ENCODE data around the gene FARP1. TPM values are rescaled to one million over a fixed set of nuclear protein-coding genes. Genes with fewer than 3 reads are reported as not detected.

The FARP1 gene
- total RNA-seq, 5 donors from 2014 or later (not counting 1 experiment from before 2014, with no cell fraction given), result 0.51 to 2.0 (median 1.0) TPM

GRCh38 chr13:98470920-98471319 lies 328.0 kb downstream of the FARP1 start:
- peaks cover 28 to 40% (median 34%) of the 10 kb centered on the region in 3 donors for H3K4me1 Mint-ChIP-seq
- CTCF ChIA-PET, result no interaction called here

GRCh38 chr13:98471934-98472333 lies 329.0 kb downstream of the FARP1 start:
- ATAC-seq (replicated peaks in 1 of 4) (no peak), DNase-seq (no peak)
- POLR2A ChIA-PET, result interaction anchor here in 1 of 2 donors (0.5 to 0.6 kb wide), 2 partner anchors 32 to 566 kb away, joined by 3 to 10 read pairs; no protein-coding TSS in a partner anchor
- Mint-ChIP-seq H3K36me3 (peaks cover 51% of the 10 kb centered on the region), H3K27ac (peak overlapping the region; percentile 68 to 87), H3K9me3 (no peaks in the 10 kb centered on the region), H3K4me3 (no peak overlapping the region), H3K4me1 (peaks cover 33 to 46% (median 42%) of the 10 kb centered on the region in 3 donors), H3K27me3 (no peaks in the 10 kb centered on the region)
- peaks cover 2 to 23% of the 10 kb centered on the region in 2 experiments for H3K4me1 ChIP-seq (ENCODE audit: control insufficient read depth in 1 of 2, extremely low read depth in 1 of 2, insufficient read depth in 2 of 2, low read length in 2 of 2)
- H3K36me3 ChIP-seq (ENCODE audit: control insufficient read depth in 2 of 2, extremely low read depth in 1 of 2, insufficient read depth in 1 of 2, low read length in 1 of 2), result peaks cover 12 to 55% of the 10 kb centered on the region in 2 donors
- H3K27me3 ChIP-seq (replicated peaks in 1 of 2; ENCODE audit: control insufficient read depth in 2 of 2, extremely low read depth in 1 of 2, insufficient read depth in 2 of 2, low read length in 1 of 2), result no peaks in the 10 kb centered on the region
- no peak overlapping the region for H3K4me3 ChIP-seq (ENCODE audit: control insufficient read depth in 1 of 2, extremely low read depth in 1 of 2, low read length in 1 of 2)
- CTCF ChIA-PET, result interaction anchor here (0.6 to 1.7 kb wide), 2 partner anchors 26 to 1254 kb away, joined by 3 read pairs; no protein-coding TSS in a partner anchor
- 92% methylated on average over 7 of the region's 10 CpGs for WGBS (ENCODE audit: insufficient coverage)
- H3K27ac ChIP-seq (ENCODE audit: low read length), result no peak overlapping the region
- no peaks in the 10 kb centered on the region for H3K9me3 ChIP-seq

More at GRCh38 chr13:98470920-98471319, 328.0 kb downstream of the FARP1 start:
- Histone ChIP-seq H3K27me3 (replicated peaks in 1 of 2; ENCODE audit: control insufficient read depth in 2 of 2, extremely low read depth in 1 of 2, insufficient read depth in 2 of 2, low read length in 1 of 2) (no peaks in the 10 kb centered on the region), H3K4me3 (ENCODE audit: control insufficient read depth in 1 of 2, extremely low read depth in 1 of 2, low read length in 1 of 2) (no peak overlapping the region), H3K9me3 (no peaks in the 10 kb centered on the region), H3K27ac (ENCODE audit: low read length) (no peak overlapping the region), H3K4me1 (ENCODE audit: control insufficient read depth in 1 of 2, extremely low read depth in 1 of 2, insufficient read depth in 2 of 2, low read length in 2 of 2) (peaks cover 0 to 13% of the 10 kb centered on the region in 2 experiments), H3K36me3 (ENCODE audit: control insufficient read depth in 2 of 2, extremely low read depth in 1 of 2, insufficient read depth in 1 of 2, low read length in 1 of 2) (peaks cover 12 to 63% of the 10 kb centered on the region in 2 donors)
- DNase-seq (no peak), ATAC-seq (replicated peaks in 1 of 4) (no peak)
- Mint-ChIP-seq H3K36me3 (peaks cover 51% of the 10 kb centered on the region), H3K27me3 (no peaks in the 10 kb centered on the region), H3K4me3 (no peak overlapping the region), H3K9me3 (no peaks in the 10 kb centered on the region), H3K27ac (peak overlapping the region; percentile 68 to 87)
- 98% methylated on average over 6 of the region's 6 CpGs for WGBS (ENCODE audit: insufficient coverage)
- POLR2A ChIA-PET, result no interaction called here

- ATAC-seq (replicated peaks in 1 of 4) (no peak), DNase-seq (no peak)
- H3K4me1 ChIP-seq (ENCODE audit: control insufficient read depth in 1 of 2, extremely low read depth in 1 of 2, insufficient read depth in 2 of 2, low read length in 2 of 2), result peaks cover 7 to 37% of the 10 kb centered on the region in 2 experiments
- WGBS (ENCODE audit: insufficient coverage), result 100% methylated on average over 2 of the region's 5 CpGs
- POLR2A ChIA-PET, result interaction anchor here in 1 of 2 donors (0.7 kb wide), 1 partner anchor 23 kb away, joined by 3 read pairs; no protein-coding TSS in a partner anchor
- CTCF ChIA-PET, result interaction anchor here in 1 of 2 donors (1.7 kb wide), 1 partner anchor 28 kb away, joined by 3 read pairs; no protein-coding TSS in a partner anchor
- no peaks in the 10 kb centered on the region for H3K27me3 ChIP-seq (replicated peaks in 1 of 2; ENCODE audit: control insufficient read depth in 2 of 2, extremely low read depth in 1 of 2, insufficient read depth in 2 of 2, low read length in 1 of 2)
- Mint-ChIP-seq H3K36me3 (peaks cover 43% of the 10 kb centered on the region), H3K9me3 (no peaks in the 10 kb centered on the region), H3K4me3 (no peak overlapping the region), H3K27ac (peak overlapping the region; percentile 64 to 87), H3K4me1 (peaks cover 46 to 54% (median 50%) of the 10 kb centered on the region in 3 donors), H3K27me3 (no peaks in the 10 kb centered on the region)
- peaks cover 12 to 43% of the 10 kb centered on the region in 2 donors for H3K36me3 ChIP-seq (ENCODE audit: control insufficient read depth in 2 of 2, extremely low read depth in 1 of 2, insufficient read depth in 1 of 2, low read length in 1 of 2)
- H3K9me3 ChIP-seq, result no peaks in the 10 kb centered on the region
- no peak overlapping the region for H3K4me3 ChIP-seq (ENCODE audit: control insufficient read depth in 1 of 2, extremely low read depth in 1 of 2, low read length in 1 of 2)
- peak overlapping the region; percentile 13 for H3K27ac ChIP-seq (ENCODE audit: low read length)
Observed at GRCh38 chr13:98473135-98473787, 330.4 kb downstream of the FARP1 start.

- ChIA-PET POLR2A (no interaction called here), CTCF (interaction anchor here in 1 of 2 donors (1.7 kb wide), 1 partner anchor 28 kb away, joined by 3 read pairs; no protein-coding TSS in a partner anchor)
- Histone ChIP-seq H3K36me3 (ENCODE audit: control insufficient read depth in 2 of 2, extremely low read depth in 1 of 2, insufficient read depth in 1 of 2, low read length in 1 of 2) (peaks cover 12 to 38% of the 10 kb centered on the region in 2 donors), H3K4me1 (ENCODE audit: control insufficient read depth in 1 of 2, extremely low read depth in 1 of 2, insufficient read depth in 2 of 2, low read length in 2 of 2) (peaks cover 10 to 42% of the 10 kb centered on the region in 2 experiments), H3K9me3 (no peaks in the 10 kb centered on the region), H3K4me3 (ENCODE audit: control insufficient read depth in 1 of 2, extremely low read depth in 1 of 2, low read length in 1 of 2) (no peak overlapping the region), H3K27me3 (replicated peaks in 1 of 2; ENCODE audit: control insufficient read depth in 2 of 2, extremely low read depth in 1 of 2, insufficient read depth in 2 of 2, low read length in 1 of 2) (no peaks in the 10 kb centered on the region), H3K27ac (ENCODE audit: low read length) (peak overlapping the region; percentile 13)
- Mint-ChIP-seq H3K27me3 (no peaks in the 10 kb centered on the region), H3K9me3 (no peaks in the 10 kb centered on the region), H3K4me1 (peaks cover 52 to 57% (median 55%) of the 10 kb centered on the region in 3 donors), H3K27ac (peak overlapping the region; percentile 64 to 85), H3K4me3 (no peak overlapping the region), H3K36me3 (peaks cover 41% of the 10 kb centered on the region)
- DNase-seq (no peak), ATAC-seq (replicated peaks in 1 of 4) (no peak)
- whole genome bisulfite sequencing (ENCODE audit: insufficient coverage), result 92% methylated on average over 6 of the region's 7 CpGs
Observed at GRCh38 chr13:98473788-98474144, 330.9 kb downstream of the FARP1 start.

- 91% methylated on average over 5 of the region's 10 CpGs for WGBS (ENCODE audit: insufficient coverage)
- Histone ChIP-seq H3K9me3 (no peaks in the 10 kb centered on the region), H3K36me3 (ENCODE audit: control insufficient read depth in 2 of 2, extremely low read depth in 1 of 2, insufficient read depth in 1 of 2, low read length in 1 of 2) (peaks cover 12 to 37% of the 10 kb centered on the region in 2 donors), H3K4me3 (ENCODE audit: control insufficient read depth in 1 of 2, extremely low read depth in 1 of 2, low read length in 1 of 2) (no peak overlapping the region), H3K4me1 (ENCODE audit: control insufficient read depth in 1 of 2, extremely low read depth in 1 of 2, insufficient read depth in 2 of 2, low read length in 2 of 2) (peaks cover 11 to 46% of the 10 kb centered on the region in 2 experiments), H3K27me3 (replicated peaks in 1 of 2; ENCODE audit: control insufficient read depth in 2 of 2, extremely low read depth in 1 of 2, insufficient read depth in 2 of 2, low read length in 1 of 2) (no peaks in the 10 kb centered on the region), H3K27ac (ENCODE audit: low read length) (no peak overlapping the region)
- H3K4me3 Mint-ChIP-seq, result no peak overlapping the region
- H3K36me3 Mint-ChIP-seq, result peaks cover 39% of the 10 kb centered on the region
- CTCF ChIA-PET, result no interaction called here
- H3K9me3 Mint-ChIP-seq, result no peaks in the 10 kb centered on the region
- H3K27me3 Mint-ChIP-seq, result no peaks in the 10 kb centered on the region
- peak overlapping the region; percentile 39 to 64 for H3K27ac Mint-ChIP-seq
- POLR2A ChIA-PET, result no interaction called here
- ATAC-seq (replicated peaks in 1 of 4) (no peak), DNase-seq (no peak)
- H3K4me1 Mint-ChIP-seq, result peaks cover 57 to 61% (median 60%) of the 10 kb centered on the region in 3 donors
Observed at GRCh38 chr13:98474292-98474691, 331.4 kb downstream of the FARP1 start.

- no peak for ATAC-seq (replicated peaks in 1 of 4)
- H3K27ac Mint-ChIP-seq, result peak overlapping the region; percentile 39 to 64
- ChIA-PET POLR2A (no interaction called here), CTCF (no interaction called here)
- no peaks in the 10 kb centered on the region for H3K27me3 Mint-ChIP-seq
- no peaks in the 10 kb centered on the region for H3K9me3 Mint-ChIP-seq
- DNase-seq, result no peak
- Histone ChIP-seq H3K27ac (ENCODE audit: low read length) (no peak overlapping the region), H3K9me3 (no peaks in the 10 kb centered on the region), H3K4me3 (ENCODE audit: control insufficient read depth in 1 of 2, extremely low read depth in 1 of 2, low read length in 1 of 2) (no peak overlapping the region), H3K36me3 (ENCODE audit: control insufficient read depth in 2 of 2, extremely low read depth in 1 of 2, insufficient read depth in 1 of 2, low read length in 1 of 2) (peaks cover 12 to 37% of the 10 kb centered on the region in 2 donors), H3K4me1 (ENCODE audit: control insufficient read depth in 1 of 2, extremely low read depth in 1 of 2, insufficient read depth in 2 of 2, low read length in 2 of 2) (peaks cover 11 to 51% of the 10 kb centered on the region in 2 experiments), H3K27me3 (replicated peaks in 1 of 2; ENCODE audit: control insufficient read depth in 2 of 2, extremely low read depth in 1 of 2, insufficient read depth in 2 of 2, low read length in 1 of 2) (no peaks in the 10 kb centered on the region)
- H3K4me1 Mint-ChIP-seq, result peaks cover 61 to 66% (median 65%) of the 10 kb centered on the region in 3 donors
- H3K36me3 Mint-ChIP-seq, result peaks cover 39% of the 10 kb centered on the region
- WGBS (ENCODE audit: insufficient coverage), result 96% methylated on average over 23 of the region's 24 CpGs
- H3K4me3 Mint-ChIP-seq, result no peak overlapping the region
Observed at GRCh38 chr13:98474761-98475160, 331.9 kb downstream of the FARP1 start.

All from T-cell (primary cell).